GM23338 (cell line): ENCODE measurements around the gene GRIK4. TPM values are rescaled to one million over a fixed set of nuclear protein-coding genes. Genes with fewer than 3 reads are reported as not detected.

Source experiments
- ATAC-seq: fragments of 200-7000 bp; cut with Tn5 transposase; 3 replicates; pipeline ENCODE4 v1.9.1; 2020
- DNase-seq: peaks from one replicate; pipeline ENCODE4 v3.0.0-alpha.2; 2015; ENCODE audit warnings: low spot score
- H2AFZ ChIP-seq: fragments of 200-600 bp; sonication (generic); 2 replicates; pipeline ENCODE4 v1.8.0; 2016; ENCODE audit warnings: antibody characterized with exemption, mild to moderate bottlenecking, moderate library complexity
- H3F3A ChIP-seq: fragments of 200-600 bp; sonication (generic); replicated peaks from 2 replicates; pipeline ENCODE4 v1.8.0; 2017; ENCODE audit warnings: antibody characterized with exemption, mixed run types, low read depth
- H3K27ac ChIP-seq: fragments of 200-600 bp; sonication (generic); 2 replicates; pipeline ENCODE4 v1.6.1; 2016; ENCODE audit warnings: low read depth
- H3K27me3 ChIP-seq: fragments of 200-600 bp; sonication (generic); 2 replicates; pipeline ENCODE4 v1.8.0; 2016; ENCODE audit warnings: mild to moderate bottlenecking, mixed run types, moderate library complexity; ENCODE audit not compliant: insufficient read depth
- H3K36me3 ChIP-seq: fragments of 200-600 bp; sonication (generic); 2 replicates; pipeline ENCODE4 v1.8.0; 2016; ENCODE audit warnings: mild to moderate bottlenecking; ENCODE audit not compliant: insufficient read depth
- H3K4me1 ChIP-seq: fragments of 200-600 bp; sonication (generic); 2 replicates; pipeline ENCODE4 v1.8.0; 2016; ENCODE audit warnings: mild to moderate bottlenecking, moderate library complexity; ENCODE audit not compliant: insufficient read depth
- H3K4me2 ChIP-seq: fragments of 200-600 bp; sonication (generic); 2 replicates; pipeline ENCODE4 v1.7.1; 2017; ENCODE audit warnings: mixed run types
- H3K4me3 ChIP-seq: fragments of 200-600 bp; sonication (generic); 2 replicates; pipeline ENCODE4 v1.6.1; 2016; ENCODE audit warnings: mixed run types
- H3K79me2 ChIP-seq: fragments of 200-600 bp; sonication (generic); replicated peaks from 2 replicates; pipeline ENCODE4 v1.8.0; 2017; ENCODE audit warnings: mild to moderate bottlenecking; ENCODE audit not compliant: insufficient read depth
- H3K9me2 ChIP-seq: fragments of 200-600 bp; sonication (generic); 2 replicates; pipeline ENCODE4 v1.8.0; 2017; ENCODE audit not compliant: insufficient read depth
- H4K20me1 ChIP-seq: fragments of 200-600 bp; sonication (generic); replicated peaks from 2 replicates; pipeline ENCODE4 v1.8.0; 2017; ENCODE audit warnings: mild to moderate bottlenecking; ENCODE audit not compliant: insufficient read depth
- H3K27ac Mint-ChIP-seq: 2 replicates; pipeline ENCODE4 v1.8.0; 2020; ENCODE audit warnings: inconsistent platforms, mild to moderate bottlenecking, moderate library complexity, mixed read lengths
- H3K27me3 Mint-ChIP-seq: 3 replicates; pipeline ENCODE4 v1.8.0; 2022; ENCODE audit warnings: low read depth, mild to moderate bottlenecking, moderate library complexity, mixed read lengths, inconsistent platforms; ENCODE audit not compliant: insufficient read depth, poor library complexity
- H3K36me3 Mint-ChIP-seq: 3 replicates; pipeline ENCODE4 v1.8.0; 2021; ENCODE audit warnings: low read depth, mild to moderate bottlenecking, inconsistent platforms, moderate library complexity, mixed read lengths
- H3K4me1 Mint-ChIP-seq: 3 replicates; pipeline ENCODE4 v1.8.0; 2020; ENCODE audit warnings: mild to moderate bottlenecking, inconsistent platforms, mixed read lengths
- H3K4me3 Mint-ChIP-seq: 3 replicates; pipeline ENCODE4 v1.8.0; 2021; ENCODE audit warnings: moderate library complexity, mild to moderate bottlenecking, inconsistent platforms, mixed read lengths
- H3K9me3 Mint-ChIP-seq: 3 replicates; pipeline ENCODE4 v1.8.0; 2020; ENCODE audit warnings: moderate library complexity, mild to moderate bottlenecking, inconsistent platforms, mixed read lengths
- EZH2 ChIP-seq: fragments of 200-600 bp; sonication (generic); IDR thresholded peaks from one replicate; pipeline ENCODE4 v1.8.0; 2017; ENCODE audit warnings: antibody characterized with exemption, mild to moderate bottlenecking, low read depth; ENCODE audit not compliant: unreplicated experiment
- EZH2phosphoT487 ChIP-seq: fragments of 200-600 bp; sonication (generic); IDR thresholded peaks from one replicate; pipeline ENCODE4 v1.8.1; 2018; ENCODE audit warnings: antibody characterized with exemption; ENCODE audit not compliant: unreplicated experiment
- JUNB ChIP-seq: IDR thresholded peaks from one replicate; pipeline ENCODE4 v1.6.1; 2016; ENCODE audit warnings: antibody characterized with exemption; ENCODE audit not compliant: unreplicated experiment
- NANOG ChIP-seq: IDR thresholded peaks from 2 replicates; pipeline ENCODE4 v1.6.1; 2016; ENCODE audit warnings: antibody characterized with exemption, borderline replicate concordance
- POLR2AphosphoS5 ChIP-seq: IDR thresholded peaks from 2 replicates; pipeline ENCODE4 v1.6.1; 2016; ENCODE audit warnings: antibody characterized with exemption, low read depth
- STAT1 ChIP-seq: IDR thresholded peaks from one replicate; pipeline ENCODE4 v1.6.1; 2016; ENCODE audit warnings: antibody characterized with exemption; ENCODE audit not compliant: unreplicated experiment
- ZNF114 ChIP-seq: fragments of 250-450 bp; sonication (Bioruptor Pico); IDR thresholded peaks from 2 replicates; pipeline ENCODE4 v1.5.0; 2020; ENCODE audit warnings: mild to moderate bottlenecking, moderate library complexity
- ZNF331 ChIP-seq: fragments of 250-450 bp; sonication (Bioruptor Pico); IDR thresholded peaks from 2 replicates; pipeline ENCODE4 v1.5.0; 2020; ENCODE audit warnings: low read depth, mild to moderate bottlenecking, moderate library complexity
- polyA plus RNA-seq: library from polyadenylated mRNA; unstranded; fragments of >200 nt; fragmentation: Nextera tagmentation; extraction: Ambion mirVana; gene quantifications from 2 replicates; pipeline ENCODE4 v1.2.1, GENCODE V29; 2016
- total RNA-seq: library from RNA; depleted of rRNA; stranded (reverse); fragments of >200 nt; shearing (Covaris generic); gene quantifications from 2 replicates; pipeline ENCODE4 v1.2.3, GENCODE V29; 2014
- TF ChIP-seq, protein P1 (sequence below): fragments of 250-450 bp; sonication (Bioruptor Pico); IDR thresholded peaks from 2 replicates; pipeline ENCODE4 v1.5.0; 2020; ENCODE audit warnings: mild to moderate bottlenecking, moderate library complexity
- TF ChIP-seq, protein P2 (sequence below): IDR thresholded peaks from one replicate; pipeline ENCODE4 v1.6.1; 2018; ENCODE audit warnings: antibody characterized with exemption; ENCODE audit not compliant: unreplicated experiment

GRIK4 gene
- total and polyA plus RNA-seq, 2 experiments from 2014 or later = 0.63 to 2.2 TPM

DNA sequence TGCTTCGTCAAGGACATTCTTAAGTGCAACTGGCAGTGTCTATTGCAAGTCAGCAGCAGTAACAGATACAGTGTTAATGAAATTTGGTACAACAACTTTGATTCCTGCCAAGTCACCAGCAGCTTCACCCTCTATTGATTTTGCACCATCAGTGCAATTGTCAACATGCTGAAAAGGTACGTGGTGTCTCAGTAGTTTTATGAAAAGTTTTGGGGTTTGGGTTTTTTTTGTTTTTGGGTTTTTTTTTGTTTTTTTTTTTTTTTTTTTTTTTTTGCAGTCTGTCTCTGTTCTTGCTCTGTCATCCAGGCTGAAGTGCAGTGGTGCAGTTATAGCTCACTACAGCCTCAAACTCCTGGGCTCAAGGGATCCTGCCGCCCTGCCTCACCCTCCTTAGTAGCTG, 19.1 kb upstream of the GRIK4 start:
- no peak overlapping the region for H3K4me3 ChIP-seq
- no peaks in the 10 kb centered on the region for H3K9me2 ChIP-seq
- peaks cover 6% of the 10 kb centered on the region for H3K27me3 Mint-ChIP-seq
- no peak overlapping the region for H2AFZ ChIP-seq
- H3K27ac Mint-ChIP-seq = no peak overlapping the region
- no peaks in the 10 kb centered on the region; the same call in 1 of the 2 replicates for H3K4me1 ChIP-seq
- H3K4me3 Mint-ChIP-seq = no peak overlapping the region
- no peaks in the 10 kb centered on the region for H3F3A ChIP-seq
- H3K4me1 Mint-ChIP-seq = peaks cover 28% of the 10 kb centered on the region
- H3K27me3 ChIP-seq = no peaks in the 10 kb centered on the region
- H4K20me1 ChIP-seq = no peaks in the 10 kb centered on the region
- no peaks in the 10 kb centered on the region for H3K9me3 Mint-ChIP-seq
- no peaks in the 10 kb centered on the region for H3K36me3 Mint-ChIP-seq
- no peak for TF ChIP-seq EZH2
- ATAC-seq = no peak
- H3K79me2 ChIP-seq = no peaks in the 10 kb centered on the region
- H3K27ac ChIP-seq = no peak overlapping the region
- no peaks in the 10 kb centered on the region for H3K36me3 ChIP-seq
- no peak overlapping the region for H3K4me2 ChIP-seq
- DNase-seq = no peak

DNA sequence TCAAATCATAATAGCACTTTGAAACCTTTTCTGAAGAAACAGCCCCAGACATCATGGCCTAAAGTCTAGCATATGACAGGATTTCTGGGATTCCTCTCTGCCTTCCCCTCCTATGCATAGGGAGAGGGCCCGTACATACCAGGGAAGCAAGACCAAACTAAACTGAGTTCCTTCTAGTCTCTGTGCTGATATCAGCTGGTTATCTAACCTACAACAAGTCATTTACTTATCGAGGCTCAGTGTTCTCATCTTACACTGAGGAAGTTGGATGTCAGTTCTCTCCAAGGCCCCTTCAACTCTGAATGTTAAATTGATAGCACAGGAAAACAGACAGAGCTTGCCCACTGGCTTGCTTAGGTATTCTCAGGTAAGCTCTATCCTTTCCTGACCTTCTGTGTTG, 17.0 kb upstream of the GRIK4 start:
- H3K27ac ChIP-seq = no peak overlapping the region
- H3K4me2 ChIP-seq = no peak overlapping the region
- no peak overlapping the region for H3K4me3 ChIP-seq
- no peaks in the 10 kb centered on the region for H3F3A ChIP-seq
- ATAC-seq (peak; percentile 40), DNase-seq (no peak)
- Mint-ChIP-seq H3K9me3 (no peaks in the 10 kb centered on the region), H3K4me1 (peaks cover 28% of the 10 kb centered on the region), H3K27ac (no peak overlapping the region), H3K27me3 (peaks cover 6% of the 10 kb centered on the region), H3K36me3 (no peaks in the 10 kb centered on the region), H3K4me3 (no peak overlapping the region)
- TF ChIP-seq NANOG (no peak), EZH2phosphoT487 (no peak), ZNF114 (CRISPR knock-in tag) (no peak), EZH2 (no peak), ZNF331 (CRISPR knock-in tag) (no peak), STAT1 (no peak), JUNB (no peak), POLR2AphosphoS5 (no peak)
- TF ChIP-seq, protein P1, sequence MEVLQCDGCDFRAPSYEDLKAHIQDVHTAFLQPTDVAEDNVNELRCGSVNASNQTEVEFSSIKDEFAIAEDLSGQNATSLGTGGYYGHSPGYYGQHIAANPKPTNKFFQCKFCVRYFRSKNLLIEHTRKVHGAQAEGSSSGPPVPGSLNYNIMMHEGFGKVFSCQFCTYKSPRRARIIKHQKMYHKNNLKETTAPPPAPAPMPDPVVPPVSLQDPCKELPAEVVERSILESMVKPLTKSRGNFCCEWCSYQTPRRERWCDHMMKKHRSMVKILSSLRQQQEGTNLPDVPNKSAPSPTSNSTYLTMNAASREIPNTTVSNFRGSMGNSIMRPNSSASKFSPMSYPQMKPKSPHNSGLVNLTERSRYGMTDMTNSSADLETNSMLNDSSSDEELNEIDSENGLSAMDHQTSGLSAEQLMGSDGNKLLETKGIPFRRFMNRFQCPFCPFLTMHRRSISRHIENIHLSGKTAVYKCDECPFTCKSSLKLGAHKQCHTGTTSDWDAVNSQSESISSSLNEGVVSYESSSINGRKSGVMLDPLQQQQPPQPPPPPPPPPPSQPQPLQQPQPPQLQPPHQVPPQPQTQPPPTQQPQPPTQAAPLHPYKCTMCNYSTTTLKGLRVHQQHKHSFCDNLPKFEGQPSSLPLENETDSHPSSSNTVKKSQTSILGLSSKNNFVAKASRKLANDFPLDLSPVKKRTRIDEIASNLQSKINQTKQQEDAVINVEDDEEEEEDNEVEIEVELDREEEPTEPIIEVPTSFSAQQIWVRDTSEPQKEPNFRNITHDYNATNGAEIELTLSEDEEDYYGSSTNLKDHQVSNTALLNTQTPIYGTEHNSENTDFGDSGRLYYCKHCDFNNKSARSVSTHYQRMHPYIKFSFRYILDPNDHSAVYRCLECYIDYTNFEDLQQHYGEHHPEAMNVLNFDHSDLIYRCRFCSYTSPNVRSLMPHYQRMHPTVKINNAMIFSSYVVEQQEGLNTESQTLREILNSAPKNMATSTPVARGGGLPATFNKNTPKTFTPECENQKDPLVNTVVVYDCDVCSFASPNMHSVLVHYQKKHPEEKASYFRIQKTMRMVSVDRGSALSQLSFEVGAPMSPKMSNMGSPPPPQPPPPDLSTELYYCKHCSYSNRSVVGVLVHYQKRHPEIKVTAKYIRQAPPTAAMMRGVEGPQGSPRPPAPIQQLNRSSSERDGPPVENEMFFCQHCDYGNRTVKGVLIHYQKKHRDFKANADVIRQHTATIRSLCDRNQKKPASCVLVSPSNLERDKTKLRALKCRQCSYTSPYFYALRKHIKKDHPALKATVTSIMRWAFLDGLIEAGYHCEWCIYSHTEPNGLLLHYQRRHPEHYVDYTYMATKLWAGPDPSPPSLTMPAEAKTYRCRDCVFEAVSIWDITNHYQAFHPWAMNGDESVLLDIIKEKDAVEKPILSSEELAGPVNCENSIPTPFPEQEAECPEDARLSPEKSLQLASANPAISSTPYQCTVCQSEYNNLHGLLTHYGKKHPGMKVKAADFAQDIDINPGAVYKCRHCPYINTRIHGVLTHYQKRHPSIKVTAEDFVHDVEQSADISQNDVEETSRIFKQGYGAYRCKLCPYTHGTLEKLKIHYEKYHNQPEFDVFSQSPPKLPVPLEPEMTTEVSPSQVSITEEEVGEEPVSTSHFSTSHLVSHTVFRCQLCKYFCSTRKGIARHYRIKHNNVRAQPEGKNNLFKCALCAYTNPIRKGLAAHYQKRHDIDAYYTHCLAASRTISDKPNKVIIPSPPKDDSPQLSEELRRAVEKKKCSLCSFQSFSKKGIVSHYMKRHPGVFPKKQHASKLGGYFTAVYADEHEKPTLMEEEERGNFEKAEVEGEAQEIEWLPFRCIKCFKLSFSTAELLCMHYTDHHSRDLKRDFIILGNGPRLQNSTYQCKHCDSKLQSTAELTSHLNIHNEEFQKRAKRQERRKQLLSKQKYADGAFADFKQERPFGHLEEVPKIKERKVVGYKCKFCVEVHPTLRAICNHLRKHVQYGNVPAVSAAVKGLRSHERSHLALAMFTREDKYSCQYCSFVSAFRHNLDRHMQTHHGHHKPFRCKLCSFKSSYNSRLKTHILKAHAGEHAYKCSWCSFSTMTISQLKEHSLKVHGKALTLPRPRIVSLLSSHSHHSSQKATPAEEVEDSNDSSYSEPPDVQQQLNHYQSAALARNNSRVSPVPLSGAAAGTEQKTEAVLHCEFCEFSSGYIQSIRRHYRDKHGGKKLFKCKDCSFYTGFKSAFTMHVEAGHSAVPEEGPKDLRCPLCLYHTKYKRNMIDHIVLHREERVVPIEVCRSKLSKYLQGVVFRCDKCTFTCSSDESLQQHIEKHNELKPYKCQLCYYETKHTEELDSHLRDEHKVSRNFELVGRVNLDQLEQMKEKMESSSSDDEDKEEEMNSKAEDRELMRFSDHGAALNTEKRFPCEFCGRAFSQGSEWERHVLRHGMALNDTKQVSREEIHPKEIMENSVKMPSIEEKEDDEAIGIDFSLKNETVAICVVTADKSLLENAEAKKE = no peak
- TF ChIP-seq, protein P2, sequence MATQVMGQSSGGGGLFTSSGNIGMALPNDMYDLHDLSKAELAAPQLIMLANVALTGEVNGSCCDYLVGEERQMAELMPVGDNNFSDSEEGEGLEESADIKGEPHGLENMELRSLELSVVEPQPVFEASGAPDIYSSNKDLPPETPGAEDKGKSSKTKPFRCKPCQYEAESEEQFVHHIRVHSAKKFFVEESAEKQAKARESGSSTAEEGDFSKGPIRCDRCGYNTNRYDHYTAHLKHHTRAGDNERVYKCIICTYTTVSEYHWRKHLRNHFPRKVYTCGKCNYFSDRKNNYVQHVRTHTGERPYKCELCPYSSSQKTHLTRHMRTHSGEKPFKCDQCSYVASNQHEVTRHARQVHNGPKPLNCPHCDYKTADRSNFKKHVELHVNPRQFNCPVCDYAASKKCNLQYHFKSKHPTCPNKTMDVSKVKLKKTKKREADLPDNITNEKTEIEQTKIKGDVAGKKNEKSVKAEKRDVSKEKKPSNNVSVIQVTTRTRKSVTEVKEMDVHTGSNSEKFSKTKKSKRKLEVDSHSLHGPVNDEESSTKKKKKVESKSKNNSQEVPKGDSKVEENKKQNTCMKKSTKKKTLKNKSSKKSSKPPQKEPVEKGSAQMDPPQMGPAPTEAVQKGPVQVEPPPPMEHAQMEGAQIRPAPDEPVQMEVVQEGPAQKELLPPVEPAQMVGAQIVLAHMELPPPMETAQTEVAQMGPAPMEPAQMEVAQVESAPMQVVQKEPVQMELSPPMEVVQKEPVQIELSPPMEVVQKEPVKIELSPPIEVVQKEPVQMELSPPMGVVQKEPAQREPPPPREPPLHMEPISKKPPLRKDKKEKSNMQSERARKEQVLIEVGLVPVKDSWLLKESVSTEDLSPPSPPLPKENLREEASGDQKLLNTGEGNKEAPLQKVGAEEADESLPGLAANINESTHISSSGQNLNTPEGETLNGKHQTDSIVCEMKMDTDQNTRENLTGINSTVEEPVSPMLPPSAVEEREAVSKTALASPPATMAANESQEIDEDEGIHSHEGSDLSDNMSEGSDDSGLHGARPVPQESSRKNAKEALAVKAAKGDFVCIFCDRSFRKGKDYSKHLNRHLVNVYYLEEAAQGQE = no peak
- no peaks in the 10 kb centered on the region for H3K79me2 ChIP-seq
- H3K4me1 ChIP-seq = no peaks in the 10 kb centered on the region; the same call in 1 of the 2 replicates
- H3K27me3 ChIP-seq = no peaks in the 10 kb centered on the region
- no peaks in the 10 kb centered on the region for H3K36me3 ChIP-seq
- no peaks in the 10 kb centered on the region for H4K20me1 ChIP-seq
- no peak overlapping the region for H2AFZ ChIP-seq
- H3K9me2 ChIP-seq = no peaks in the 10 kb centered on the region
